ENCODE data around the gene RWDD1.

RWDD1 gene

GRCh38 chr6:116562019-116562403, 9.3 kb upstream of the RWDD1 start:
- H3K4me2 ChIP-seq (ENCODE audit: low read length) = no peak overlapping the region
- H3K27ac ChIP-seq (ENCODE audit: low read depth, low read length) = no peak overlapping the region
- H3F3A ChIP-seq (ENCODE audit: control insufficient read depth, insufficient read depth) = no peaks in the 10 kb centered on the region
- H3K9me2 ChIP-seq (replicated peaks; ENCODE audit: control insufficient read depth, low read length) = no peaks in the 10 kb centered on the region
- no peaks in the 10 kb centered on the region for H3K79me2 ChIP-seq (ENCODE audit: control insufficient read depth, low read length)
- no peaks in the 10 kb centered on the region for H3K9me3 ChIP-seq (ENCODE audit: control insufficient read depth, insufficient read depth, low read length)
- peaks cover 31% of the 10 kb centered on the region for H3K27me3 ChIP-seq (ENCODE audit: control insufficient read depth, low read length)
- TF ChIP-seq CTCF (IDR thresholded peaks at IDR 0.05; ENCODE audit: low read depth, low read length, poor library complexity, severe bottlenecking) (no peak), EZH2phosphoT487 (IDR thresholded peaks at IDR 0.05; ENCODE audit: borderline replicate concordance, low read length) (no peak)
- H4K20me1 ChIP-seq (ENCODE audit: control insufficient read depth, insufficient read depth, low read depth, low read length) = no peaks in the 10 kb centered on the region
- H3K4me1 ChIP-seq (ENCODE audit: control insufficient read depth, low read length) = peaks cover 5% of the 10 kb centered on the region; the same call in 1 of the 2 replicates
- H3K36me3 ChIP-seq (ENCODE audit: control insufficient read depth, low read length) = no peaks in the 10 kb centered on the region
- no peak overlapping the region for H3K4me3 ChIP-seq (ENCODE audit: low read length)

GRCh38 chr6:116562614-116563013, 8.7 kb upstream of the RWDD1 start:
- Histone ChIP-seq H4K20me1 (ENCODE audit: control insufficient read depth, insufficient read depth, low read depth, low read length) (no peaks in the 10 kb centered on the region), H3K9me2 (replicated peaks; ENCODE audit: control insufficient read depth, low read length) (no peaks in the 10 kb centered on the region), H3K36me3 (ENCODE audit: control insufficient read depth, low read length) (no peaks in the 10 kb centered on the region), H3F3A (ENCODE audit: control insufficient read depth, insufficient read depth) (no peaks in the 10 kb centered on the region), H3K9me3 (ENCODE audit: control insufficient read depth, insufficient read depth, low read length) (no peaks in the 10 kb centered on the region), H3K79me2 (ENCODE audit: control insufficient read depth, low read length) (no peaks in the 10 kb centered on the region), H3K27ac (ENCODE audit: low read depth, low read length) (no peak overlapping the region), H3K4me3 (ENCODE audit: low read length) (no peak overlapping the region), H3K27me3 (ENCODE audit: control insufficient read depth, low read length) (peaks cover 31% of the 10 kb centered on the region), H3K4me1 (ENCODE audit: control insufficient read depth, low read length) (peaks cover 5% of the 10 kb centered on the region; the same call in 1 of the 2 replicates), H3K4me2 (ENCODE audit: low read length) (no peak overlapping the region)
- TF ChIP-seq CTCF (IDR thresholded peaks at IDR 0.05; ENCODE audit: low read depth, low read length, poor library complexity, severe bottlenecking) (no peak), EZH2phosphoT487 (IDR thresholded peaks at IDR 0.05; ENCODE audit: borderline replicate concordance, low read length) (no peak)

GRCh38 chr6:116563830-116564229, 7.5 kb upstream of the RWDD1 start:
- Histone ChIP-seq H3K4me3 (ENCODE audit: low read length) (no peak overlapping the region), H3F3A (ENCODE audit: control insufficient read depth, insufficient read depth) (no peaks in the 10 kb centered on the region; the same call in 1 of the 2 replicates), H3K9me3 (ENCODE audit: control insufficient read depth, insufficient read depth, low read length) (no peaks in the 10 kb centered on the region), H3K4me2 (ENCODE audit: low read length) (no peak overlapping the region), H3K27ac (ENCODE audit: low read depth, low read length) (no peak overlapping the region), H3K9me2 (replicated peaks; ENCODE audit: control insufficient read depth, low read length) (no peaks in the 10 kb centered on the region), H3K4me1 (ENCODE audit: control insufficient read depth, low read length) (peaks cover 8% of the 10 kb centered on the region), H3K79me2 (ENCODE audit: control insufficient read depth, low read length) (no peaks in the 10 kb centered on the region), H3K36me3 (ENCODE audit: control insufficient read depth, low read length) (no peaks in the 10 kb centered on the region), H4K20me1 (ENCODE audit: control insufficient read depth, insufficient read depth, low read depth, low read length) (no peaks in the 10 kb centered on the region), H3K27me3 (ENCODE audit: control insufficient read depth, low read length) (peaks cover 31% of the 10 kb centered on the region)
- no peak for TF ChIP-seq EZH2phosphoT487 (IDR thresholded peaks at IDR 0.05; ENCODE audit: borderline replicate concordance, low read length)
- TF ChIP-seq CTCF (IDR thresholded peaks at IDR 0.05; ENCODE audit: low read depth, low read length, poor library complexity, severe bottlenecking) = no peak
